Cardiac muscle cell (in vitro differentiated cells and primary cell): ENCODE results near the gene POLR3H. TPM values are rescaled to one million over a fixed set of nuclear protein-coding genes. Genes with fewer than 3 reads are reported as not detected.

Experiments
- DNase-seq, 2 donors: peaks; one replicate each; pipeline versions ENCODE4 v3.0.0 to v3.0.0-alpha.2; 2010 to 2017; ENCODE audit warnings: low read depth in 1 of 2, low spot score in 1 of 2
- H3K27ac ChIP-seq: fragments of 200-600 bp; sonication (generic); 2 replicates; pipeline ENCODE4 v1.5.1; 2016
- H3K27me3 ChIP-seq: fragments of 200-600 bp; sonication (generic); 2 replicates; pipeline ENCODE4 v1.6.0; 2016; ENCODE audit warnings: control low read depth
- H3K36me3 ChIP-seq: fragments of 200-600 bp; sonication (generic); 2 replicates; pipeline ENCODE4 v1.5.1; 2016; ENCODE audit warnings: control low read depth
- H3K4me1 ChIP-seq: fragments of 200-600 bp; sonication (generic); 2 replicates; pipeline ENCODE4 v1.8.1; 2017; ENCODE audit warnings: low read depth, mild to moderate bottlenecking, mixed run types
- H3K4me3 ChIP-seq: fragments of 200-600 bp; sonication (generic); 2 replicates; pipeline ENCODE4 v1.5.1; 2016; ENCODE audit warnings: mild to moderate bottlenecking
- H3K9me3 ChIP-seq: fragments of 200-600 bp; sonication (generic); 2 replicates; pipeline ENCODE4 v1.5.1; 2017; ENCODE audit warnings: low read depth, mild to moderate bottlenecking, control low read depth
- polyA plus RNA-seq: library from polyadenylated mRNA; unstranded; fragments of >200 nt; fragmentation: Nextera tagmentation; extraction: Ambion mirVana; gene quantifications from 2 replicates; pipeline ENCODE4 v1.2.1, GENCODE V29; 2016
- total RNA-seq: library from RNA; depleted of rRNA; stranded (reverse); fragments of >200 nt; gene quantifications from 2 replicates; pipeline ENCODE4 v1.2.3, GENCODE V29; 2016
- TF ChIP-seq, protein P1 (sequence below): IDR thresholded peaks from 2 replicates; pipeline ENCODE4 v1.5.1; 2012; ENCODE audit warnings: low read depth, mild to moderate bottlenecking, low read length

POLR3H gene
- total and polyA plus RNA-seq, 2 experiments from 2014 or later, result 11.4 to 30.9 TPM

DNA sequence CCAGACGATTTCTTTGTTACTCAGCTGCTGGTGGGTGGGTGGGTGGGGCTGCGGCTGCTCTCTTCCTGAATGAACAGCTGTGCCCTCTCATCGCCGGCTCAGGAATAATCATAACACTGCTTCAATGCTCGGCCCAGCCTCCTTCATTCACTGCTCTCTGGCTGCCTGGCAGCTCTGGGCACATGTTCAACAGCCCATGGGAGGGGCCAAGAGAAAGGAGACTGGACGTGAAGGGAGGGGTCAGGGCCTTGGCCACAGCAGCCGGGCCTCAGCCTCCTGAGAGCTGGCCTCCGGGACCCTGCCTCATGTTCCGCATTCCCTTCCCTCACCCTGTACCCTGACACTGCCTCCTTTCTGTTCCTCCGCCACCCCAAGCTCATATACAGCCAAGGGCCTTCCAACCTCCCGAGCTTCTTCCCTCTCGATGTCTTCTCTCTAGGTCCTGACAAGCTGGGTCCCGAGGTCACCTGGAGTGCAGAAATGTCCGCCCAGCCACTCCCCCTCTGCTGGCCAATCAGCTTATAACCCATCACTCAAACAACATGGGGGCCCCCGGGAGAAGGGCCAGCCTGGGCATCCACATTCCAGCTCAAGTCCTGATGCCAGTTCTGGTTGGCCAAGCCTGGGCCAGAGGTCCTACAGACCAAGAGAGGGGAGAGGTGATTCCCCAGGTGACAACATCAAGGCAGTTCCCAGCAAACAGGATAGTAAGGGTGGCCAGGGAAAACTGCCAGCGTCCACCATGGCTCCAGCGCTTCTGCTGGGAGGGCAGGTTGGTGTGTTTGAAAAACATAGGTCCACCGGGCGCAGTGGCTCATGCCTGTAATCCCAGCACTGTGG lies 13.4 kb upstream of the POLR3H start:
- Histone ChIP-seq H3K27ac (peak overlapping the region; percentile 15), H3K27me3 (no peaks in the 10 kb centered on the region), H3K9me3 (no peaks in the 10 kb centered on the region), H3K4me3 (no peak overlapping the region), H3K36me3 (no peaks in the 10 kb centered on the region), H3K4me1 (peaks cover 32% of the 10 kb centered on the region)
- TF ChIP-seq, protein P1, sequence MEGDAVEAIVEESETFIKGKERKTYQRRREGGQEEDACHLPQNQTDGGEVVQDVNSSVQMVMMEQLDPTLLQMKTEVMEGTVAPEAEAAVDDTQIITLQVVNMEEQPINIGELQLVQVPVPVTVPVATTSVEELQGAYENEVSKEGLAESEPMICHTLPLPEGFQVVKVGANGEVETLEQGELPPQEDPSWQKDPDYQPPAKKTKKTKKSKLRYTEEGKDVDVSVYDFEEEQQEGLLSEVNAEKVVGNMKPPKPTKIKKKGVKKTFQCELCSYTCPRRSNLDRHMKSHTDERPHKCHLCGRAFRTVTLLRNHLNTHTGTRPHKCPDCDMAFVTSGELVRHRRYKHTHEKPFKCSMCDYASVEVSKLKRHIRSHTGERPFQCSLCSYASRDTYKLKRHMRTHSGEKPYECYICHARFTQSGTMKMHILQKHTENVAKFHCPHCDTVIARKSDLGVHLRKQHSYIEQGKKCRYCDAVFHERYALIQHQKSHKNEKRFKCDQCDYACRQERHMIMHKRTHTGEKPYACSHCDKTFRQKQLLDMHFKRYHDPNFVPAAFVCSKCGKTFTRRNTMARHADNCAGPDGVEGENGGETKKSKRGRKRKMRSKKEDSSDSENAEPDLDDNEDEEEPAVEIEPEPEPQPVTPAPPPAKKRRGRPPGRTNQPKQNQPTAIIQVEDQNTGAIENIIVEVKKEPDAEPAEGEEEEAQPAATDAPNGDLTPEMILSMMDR, result no peak
- DNase-seq, result peak in 1 of 2 donors; percentile 97

DNA sequence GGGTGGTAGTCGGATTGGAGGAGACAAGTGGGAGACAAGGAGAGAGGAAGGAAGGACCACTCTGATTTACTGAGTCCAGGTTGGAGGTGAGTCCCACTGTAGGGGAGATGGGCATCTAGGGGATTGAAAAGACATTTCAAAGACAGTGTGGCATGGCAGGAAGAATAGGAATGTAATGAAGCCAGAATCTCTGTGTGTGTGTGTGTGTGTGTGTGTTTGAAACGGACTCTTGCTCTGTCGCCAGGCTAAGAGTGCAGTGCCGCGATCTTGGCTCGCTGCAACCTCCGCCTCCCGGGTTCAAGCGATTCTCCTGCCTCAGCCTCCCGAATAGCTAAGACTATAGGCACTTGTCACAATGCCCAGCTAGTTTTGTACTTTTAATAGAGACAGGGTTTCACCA lies 12.3 kb upstream of the POLR3H start:
- Histone ChIP-seq H3K27ac (no peak overlapping the region), H3K36me3 (no peaks in the 10 kb centered on the region), H3K4me3 (no peak overlapping the region), H3K27me3 (no peaks in the 10 kb centered on the region), H3K9me3 (no peaks in the 10 kb centered on the region), H3K4me1 (peaks cover 29% of the 10 kb centered on the region)
- TF ChIP-seq, protein P1, result no peak
- DNase-seq, result no peak

DNA sequence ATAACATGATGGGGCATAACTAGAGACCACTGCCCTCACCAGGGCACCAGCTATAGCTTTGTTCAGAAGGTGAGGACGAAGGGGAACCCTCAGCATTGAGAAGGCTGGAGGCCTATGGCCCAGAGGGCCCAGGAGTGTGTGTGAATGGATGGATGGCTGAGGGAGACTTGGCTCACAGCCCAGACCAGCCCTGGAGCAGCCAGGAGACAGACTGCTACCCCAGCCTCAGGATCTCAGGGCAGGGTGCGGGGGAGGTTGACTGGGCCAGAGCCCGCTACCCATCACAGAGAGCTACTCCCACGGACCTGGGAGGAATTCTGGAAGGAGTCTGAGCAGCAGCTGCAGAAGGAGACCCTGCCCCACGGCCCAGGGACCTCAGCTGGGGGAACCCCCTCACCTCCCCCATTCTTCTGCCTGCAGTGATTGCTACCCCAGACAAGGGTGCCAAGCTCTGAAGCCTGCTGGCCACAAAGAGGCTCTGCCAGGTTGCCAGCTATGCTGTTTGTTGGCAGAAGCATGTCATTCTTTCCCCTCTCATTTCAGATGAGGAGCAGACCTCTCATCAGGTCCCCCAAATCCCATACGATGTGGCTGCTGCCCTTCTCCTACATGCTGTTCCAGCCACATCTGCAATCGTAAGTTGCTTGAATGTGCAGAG lies 11.2 kb upstream of the POLR3H start:
- TF ChIP-seq, protein P1, result no peak
- Histone ChIP-seq H3K4me3 (no peak overlapping the region), H3K36me3 (no peaks in the 10 kb centered on the region), H3K27ac (peak overlapping the region; percentile 2), H3K4me1 (peaks cover 18% of the 10 kb centered on the region), H3K9me3 (no peaks in the 10 kb centered on the region), H3K27me3 (no peaks in the 10 kb centered on the region)
- DNase-seq, result peak; percentile 35 to 67

GRCh38 chr22:41551877-41552582 lies 7.8 kb upstream of the POLR3H start:
- Histone ChIP-seq H3K27me3 (no peaks in the 10 kb centered on the region), H3K4me1 (no peaks in the 10 kb centered on the region), H3K36me3 (no peaks in the 10 kb centered on the region), H3K4me3 (no peak overlapping the region), H3K27ac (no peak overlapping the region), H3K9me3 (no peaks in the 10 kb centered on the region)
- DNase-seq, result no peak
- TF ChIP-seq, protein P1, result no peak

- Histone ChIP-seq H3K9me3 (no peaks in the 10 kb centered on the region), H3K27ac (no peak overlapping the region), H3K36me3 (no peaks in the 10 kb centered on the region), H3K4me1 (no peaks in the 10 kb centered on the region), H3K27me3 (no peaks in the 10 kb centered on the region), H3K4me3 (no peak overlapping the region)
- DNase-seq, result no peak
- TF ChIP-seq, protein P1, result no peak
These were observed 6.8 kb upstream of the POLR3H start for GRCh38 chr22:41550952-41551491.
